Muscle of leg (tissue), 11 donors: ENCODE measurements around the gene REV3L. TPM values are rescaled to one million over a fixed set of nuclear protein-coding genes. Genes with fewer than 3 reads are reported as not detected.
A peak's percentile ranks its signal among the peaks of the same experiment; 100 is the strongest.

ENCODE experiments used
- DNase-seq: peaks from one replicate; pipeline ENCODE4 v3.0.0; 2013
- H3K27ac ChIP-seq: one replicate; pipeline ENCODE4 v1.5.1; 2013; ENCODE audit warnings: mild to moderate bottlenecking, low read length, control low read depth
- H3K27me3 ChIP-seq: one replicate; pipeline ENCODE4 v1.6.1; 2013; ENCODE audit warnings: low read length; ENCODE audit not compliant: control insufficient read depth, insufficient read depth
- H3K36me3 ChIP-seq: one replicate; pipeline ENCODE4 v1.6.1; 2013; ENCODE audit warnings: low read length; ENCODE audit not compliant: control insufficient read depth, insufficient read depth
- H3K4me1 ChIP-seq: one replicate; pipeline ENCODE4 v1.6.1; 2013; ENCODE audit warnings: low read length; ENCODE audit not compliant: control insufficient read depth, insufficient read depth
- H3K4me3 ChIP-seq: one replicate; pipeline ENCODE4 v1.5.1; 2013; ENCODE audit warnings: low read length, control low read depth
- H3K9me3 ChIP-seq: replicated peaks from 2 replicates; pipeline ENCODE4 v1.6.1; 2013; ENCODE audit warnings: low read depth, low read length; ENCODE audit not compliant: control insufficient read depth
- WGBS: methylation state at CpG from one replicate; pipeline ENCODE4 v1.1.5; 2013; ENCODE audit warnings: missing lambda C conversion rate; ENCODE audit not compliant: insufficient coverage; 5-methylcytosine and 5-hydroxymethylcytosine counted together
- polyA plus RNA-seq, 8 donors: library from polyadenylated mRNA; unstranded; fragments of 120-200 nt; gene quantifications; one replicate each; pipeline versions ENCODE4 v1.2.1 to v1.2.3, GENCODE V29; 2013; ENCODE audit warnings: inconsistent platforms in 1 of 8, low replicate concordance in 1 of 8; ENCODE audit not compliant: insufficient read length in 8 of 8, insufficient read depth in 1 of 8
- total RNA-seq: library from RNA; stranded (reverse); fragments of 120-200 nt; gene quantifications from one replicate; pipeline ENCODE4 v1.2.4, GENCODE V29; 2013

The REV3L gene
- total and polyA plus RNA-seq, 9 donors, result 28.0 to 50.9 (median 34.1) TPM

GRCh38 chr6:111432511-111432910, 50.5 kb downstream of the REV3L start:
- Histone ChIP-seq H3K4me3 (no peak overlapping the region), H3K27me3 (no peaks in the 10 kb centered on the region), H3K4me1 (no peaks in the 10 kb centered on the region), H3K27ac (no peak overlapping the region), H3K9me3 (peaks cover 18% of the 10 kb centered on the region), H3K36me3 (no peaks in the 10 kb centered on the region)
- no peak for DNase-seq
- no CpG with 5 or more reads among the region's 1 CpG for WGBS

GRCh38 chr6:111430605-111431376, 52.2 kb downstream of the REV3L start:
- H3K27me3 ChIP-seq, result no peaks in the 10 kb centered on the region
- H3K9me3 ChIP-seq, result peaks cover 19% of the 10 kb centered on the region
- H3K27ac ChIP-seq, result no peak overlapping the region
- no peaks in the 10 kb centered on the region for H3K36me3 ChIP-seq
- no peak overlapping the region for H3K4me3 ChIP-seq
- DNase-seq, result no peak
- no peaks in the 10 kb centered on the region for H3K4me1 ChIP-seq
- 79% methylated on average over 9 of the region's 11 CpGs for WGBS

GRCh38 chr6:111429571-111429970, 53.4 kb downstream of the REV3L start:
- no peak for DNase-seq
- WGBS, result 97% methylated on average over 9 of the region's 19 CpGs
- H3K9me3 ChIP-seq, result peaks cover 11% of the 10 kb centered on the region
- no peak overlapping the region for H3K27ac ChIP-seq
- no peak overlapping the region for H3K4me3 ChIP-seq
- H3K27me3 ChIP-seq, result no peaks in the 10 kb centered on the region
- no peaks in the 10 kb centered on the region for H3K4me1 ChIP-seq
- H3K36me3 ChIP-seq, result no peaks in the 10 kb centered on the region

- H3K9me3 ChIP-seq, result peaks cover 11% of the 10 kb centered on the region
- no peak overlapping the region for H3K27ac ChIP-seq
- WGBS, result no CpG with 5 or more reads among the region's 1 CpG
- no peaks in the 10 kb centered on the region for H3K27me3 ChIP-seq
- DNase-seq, result no peak
- no peak overlapping the region for H3K4me3 ChIP-seq
- H3K36me3 ChIP-seq, result no peaks in the 10 kb centered on the region
- H3K4me1 ChIP-seq, result no peaks in the 10 kb centered on the region
Observed at GRCh38 chr6:111428811-111429210, 54.2 kb downstream of the REV3L start.

GRCh38 chr6:111427341-111428116, 55.5 kb downstream of the REV3L start:
- no peak overlapping the region for H3K27ac ChIP-seq
- H3K4me3 ChIP-seq, result no peak overlapping the region
- peaks cover 11% of the 10 kb centered on the region for H3K9me3 ChIP-seq
- WGBS, result 100% methylated on average over 1 of the region's 5 CpGs
- H3K27me3 ChIP-seq, result no peaks in the 10 kb centered on the region
- no peaks in the 10 kb centered on the region for H3K36me3 ChIP-seq
- DNase-seq, result peak; percentile 11
- no peaks in the 10 kb centered on the region for H3K4me1 ChIP-seq

- H3K27me3 ChIP-seq, result no peaks in the 10 kb centered on the region
- H3K27ac ChIP-seq, result no peak overlapping the region
- H3K36me3 ChIP-seq, result no peaks in the 10 kb centered on the region
- no peak overlapping the region for H3K4me3 ChIP-seq
- H3K4me1 ChIP-seq, result no peaks in the 10 kb centered on the region
- 83% methylated on average over 2 of the region's 5 CpGs for WGBS
- H3K9me3 ChIP-seq, result peaks cover 9% of the 10 kb centered on the region
- DNase-seq, result peak; percentile 45
Observed at GRCh38 chr6:111423960-111424846, 58.8 kb downstream of the REV3L start.

GRCh38 chr6:111423055-111423633, 59.9 kb downstream of the REV3L start:
- Histone ChIP-seq H3K4me3 (no peak overlapping the region), H3K27me3 (no peaks in the 10 kb centered on the region), H3K4me1 (no peaks in the 10 kb centered on the region), H3K27ac (no peak overlapping the region), H3K36me3 (no peaks in the 10 kb centered on the region), H3K9me3 (peaks cover 4% of the 10 kb centered on the region)
- WGBS, result 76% methylated on average over 2 of the region's 2 CpGs
- no peak for DNase-seq

GRCh38 chr6:111418971-111419693, 63.9 kb downstream of the REV3L start:
- no peak for DNase-seq
- H3K36me3 ChIP-seq, result peaks cover 7% of the 10 kb centered on the region
- H3K27me3 ChIP-seq, result no peaks in the 10 kb centered on the region
- WGBS, result no CpG with 5 or more reads among the region's 5 CpGs
- H3K9me3 ChIP-seq, result no peaks in the 10 kb centered on the region
- H3K4me3 ChIP-seq, result no peak overlapping the region
- H3K27ac ChIP-seq, result no peak overlapping the region
- no peaks in the 10 kb centered on the region for H3K4me1 ChIP-seq

- no peak overlapping the region for H3K27ac ChIP-seq
- H3K4me3 ChIP-seq, result no peak overlapping the region
- no peaks in the 10 kb centered on the region for H3K9me3 ChIP-seq
- peaks cover 7% of the 10 kb centered on the region for H3K36me3 ChIP-seq
- no peaks in the 10 kb centered on the region for H3K27me3 ChIP-seq
- no peaks in the 10 kb centered on the region for H3K4me1 ChIP-seq
- DNase-seq, result no peak
Observed at GRCh38 chr6:111417946-111418345, 65.1 kb downstream of the REV3L start.
